ENCODE measurements around the gene TRIM2. TPM values are rescaled to one million over a fixed set of nuclear protein-coding genes. Genes with fewer than 3 reads are reported as not detected.

Gene TRIM2
- total and polyA plus RNA-seq, 4 donors = 126 to 487 (median 173) TPM

- Histone ChIP-seq H3K27ac (ENCODE audit: low read depth, low read length) (peak overlapping the region; percentile 61), H3K27me3 (ENCODE audit: control insufficient read depth, insufficient read depth, low read length) (peaks cover 4% of the 10 kb centered on the region), H3K9me3 (ENCODE audit: control insufficient read depth, insufficient read depth, low read length) (no peaks in the 10 kb centered on the region), H3K4me3 (ENCODE audit: low read depth, low read length) (peak overlapping the region; percentile 63), H3K4me1 (ENCODE audit: control insufficient read depth, insufficient read depth, low read length) (peaks cover 40% of the 10 kb centered on the region), H3K36me3 (ENCODE audit: control insufficient read depth, insufficient read depth, low read length) (no peaks in the 10 kb centered on the region)
- no peak for DNase-seq (ENCODE audit: low read depth in 4 of 6, low spot score in 6 of 6)
- 31% methylated on average over 2 of the region's 5 CpGs for WGBS (ENCODE audit: insufficient coverage)
Observed at GRCh38 chr4:153206534-153206933, 2.3 kb downstream of the TRIM2 start.

GRCh38 chr4:153207027-153207426, 2.8 kb downstream of the TRIM2 start:
- H3K27me3 ChIP-seq (ENCODE audit: control insufficient read depth, insufficient read depth, low read length) = peaks cover 4% of the 10 kb centered on the region
- WGBS (ENCODE audit: insufficient coverage) = 32% methylated on average over 5 of the region's 8 CpGs
- H3K36me3 ChIP-seq (ENCODE audit: control insufficient read depth, insufficient read depth, low read length) = no peaks in the 10 kb centered on the region
- peaks cover 41% of the 10 kb centered on the region for H3K4me1 ChIP-seq (ENCODE audit: control insufficient read depth, insufficient read depth, low read length)
- peak overlapping the region; percentile 63 for H3K4me3 ChIP-seq (ENCODE audit: low read depth, low read length)
- DNase-seq (ENCODE audit: low read depth in 4 of 6, low spot score in 6 of 6) = no peak
- no peaks in the 10 kb centered on the region for H3K9me3 ChIP-seq (ENCODE audit: control insufficient read depth, insufficient read depth, low read length)
- H3K27ac ChIP-seq (ENCODE audit: low read depth, low read length) = peak overlapping the region; percentile 61

DNA sequence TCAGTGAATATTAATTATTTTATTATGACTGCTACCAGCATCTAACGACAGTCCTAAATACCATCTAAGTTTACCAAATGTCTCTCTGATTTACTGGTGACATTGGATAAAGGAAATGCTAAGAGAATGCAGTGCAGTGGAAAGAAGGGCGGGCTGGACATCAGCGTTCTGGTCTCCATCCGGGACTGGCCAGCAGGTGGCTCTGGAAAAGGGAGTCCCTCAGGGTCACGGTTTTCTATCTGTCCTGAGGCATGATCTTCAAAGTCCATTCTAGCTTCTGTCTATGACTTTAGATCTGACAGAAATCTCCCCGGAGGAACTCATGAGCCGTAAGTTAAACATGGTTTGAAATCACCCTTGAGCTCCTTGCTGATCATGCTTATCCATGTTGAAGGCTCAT, 3.3 kb downstream of the TRIM2 start:
- Histone ChIP-seq H3K9me3 (ENCODE audit: control insufficient read depth, insufficient read depth, low read length) (no peaks in the 10 kb centered on the region), H3K4me1 (ENCODE audit: control insufficient read depth, insufficient read depth, low read length) (peaks cover 44% of the 10 kb centered on the region), H3K27ac (ENCODE audit: low read depth, low read length) (peak overlapping the region; percentile 61), H3K4me3 (ENCODE audit: low read depth, low read length) (peak overlapping the region; percentile 63), H3K36me3 (ENCODE audit: control insufficient read depth, insufficient read depth, low read length) (no peaks in the 10 kb centered on the region), H3K27me3 (ENCODE audit: control insufficient read depth, insufficient read depth, low read length) (peaks cover 4% of the 10 kb centered on the region)
- DNase-seq (ENCODE audit: low read depth in 4 of 6, low spot score in 6 of 6) = no peak
- WGBS (ENCODE audit: insufficient coverage) = 45% methylated on average over 3 of the region's 7 CpGs

- Histone ChIP-seq H3K36me3 (ENCODE audit: control insufficient read depth, insufficient read depth, low read length) (no peaks in the 10 kb centered on the region), H3K4me3 (ENCODE audit: low read depth, low read length) (no peak overlapping the region), H3K9me3 (ENCODE audit: control insufficient read depth, insufficient read depth, low read length) (no peaks in the 10 kb centered on the region), H3K4me1 (ENCODE audit: control insufficient read depth, insufficient read depth, low read length) (peaks cover 52% of the 10 kb centered on the region), H3K27me3 (ENCODE audit: control insufficient read depth, insufficient read depth, low read length) (peaks cover 4% of the 10 kb centered on the region), H3K27ac (ENCODE audit: low read depth, low read length) (no peak overlapping the region)
- 32% methylated on average over 2 of the region's 5 CpGs for WGBS (ENCODE audit: insufficient coverage)
- no peak for DNase-seq (ENCODE audit: low read depth in 4 of 6, low spot score in 6 of 6)
Observed at GRCh38 chr4:153209410-153209809, 5.2 kb downstream of the TRIM2 start.

- H3K4me3 ChIP-seq (ENCODE audit: low read depth, low read length) = no peak overlapping the region
- H3K9me3 ChIP-seq (ENCODE audit: control insufficient read depth, insufficient read depth, low read length) = no peaks in the 10 kb centered on the region
- H3K27ac ChIP-seq (ENCODE audit: low read depth, low read length) = peak overlapping the region; percentile 59
- peaks cover 42% of the 10 kb centered on the region for H3K4me1 ChIP-seq (ENCODE audit: control insufficient read depth, insufficient read depth, low read length)
- H3K36me3 ChIP-seq (ENCODE audit: control insufficient read depth, insufficient read depth, low read length) = no peaks in the 10 kb centered on the region
- peaks cover 3% of the 10 kb centered on the region for H3K27me3 ChIP-seq (ENCODE audit: control insufficient read depth, insufficient read depth, low read length)
- no CpG with 5 or more reads among the region's 1 CpG for WGBS (ENCODE audit: insufficient coverage)
- DNase-seq (ENCODE audit: low read depth in 4 of 6, low spot score in 6 of 6) = peak in 1 of 6 donors; percentile 71
Observed at GRCh38 chr4:153210727-153211126, 6.5 kb downstream of the TRIM2 start.

DNA sequence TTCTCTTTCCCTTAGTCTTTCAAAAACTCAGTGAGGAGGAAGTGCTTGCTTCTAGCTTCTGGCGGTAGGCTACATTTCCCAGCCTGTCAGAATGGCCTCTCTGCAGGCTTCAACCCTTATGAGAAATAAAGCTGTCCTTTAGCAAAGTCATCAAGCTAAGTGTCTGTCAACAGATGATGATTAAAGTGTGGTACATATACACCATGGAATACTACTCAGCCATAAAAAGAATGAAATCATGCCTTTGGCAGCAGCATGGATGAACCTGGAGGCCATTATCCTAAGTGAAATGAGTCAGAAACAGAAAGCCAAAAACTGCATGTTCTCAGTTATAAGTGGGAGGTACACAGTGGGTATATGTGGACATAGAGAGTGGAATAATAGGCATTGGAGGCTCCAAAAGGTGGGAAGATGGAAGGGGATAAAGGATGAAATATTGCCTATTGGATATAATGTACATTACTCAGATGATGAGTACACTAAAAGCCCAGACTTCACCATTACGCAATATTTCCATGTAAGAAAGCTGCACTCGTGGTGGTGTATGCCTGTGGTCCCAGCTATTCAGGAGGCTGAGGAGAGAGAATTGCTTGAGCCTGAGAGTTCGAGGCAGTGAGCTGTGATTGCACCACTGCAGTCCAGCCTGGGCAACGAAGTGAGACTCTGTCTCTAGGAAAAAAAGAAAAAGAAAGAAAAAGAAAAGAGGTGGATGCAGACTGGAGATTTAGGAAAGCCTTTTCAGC, 7.9 kb downstream of the TRIM2 start:
- H3K27ac ChIP-seq (ENCODE audit: low read depth, low read length) = peak overlapping the region; percentile 73
- H3K36me3 ChIP-seq (ENCODE audit: control insufficient read depth, insufficient read depth, low read length) = no peaks in the 10 kb centered on the region
- DNase-seq (ENCODE audit: low read depth in 4 of 6, low spot score in 6 of 6) = no peak
- 32% methylated on average over 3 of the region's 5 CpGs for WGBS (ENCODE audit: insufficient coverage)
- H3K4me1 ChIP-seq (ENCODE audit: control insufficient read depth, insufficient read depth, low read length) = peaks cover 31% of the 10 kb centered on the region
- no peak overlapping the region for H3K4me3 ChIP-seq (ENCODE audit: low read depth, low read length)
- H3K9me3 ChIP-seq (ENCODE audit: control insufficient read depth, insufficient read depth, low read length) = no peaks in the 10 kb centered on the region
- H3K27me3 ChIP-seq (ENCODE audit: control insufficient read depth, insufficient read depth, low read length) = no peaks in the 10 kb centered on the region

DNA sequence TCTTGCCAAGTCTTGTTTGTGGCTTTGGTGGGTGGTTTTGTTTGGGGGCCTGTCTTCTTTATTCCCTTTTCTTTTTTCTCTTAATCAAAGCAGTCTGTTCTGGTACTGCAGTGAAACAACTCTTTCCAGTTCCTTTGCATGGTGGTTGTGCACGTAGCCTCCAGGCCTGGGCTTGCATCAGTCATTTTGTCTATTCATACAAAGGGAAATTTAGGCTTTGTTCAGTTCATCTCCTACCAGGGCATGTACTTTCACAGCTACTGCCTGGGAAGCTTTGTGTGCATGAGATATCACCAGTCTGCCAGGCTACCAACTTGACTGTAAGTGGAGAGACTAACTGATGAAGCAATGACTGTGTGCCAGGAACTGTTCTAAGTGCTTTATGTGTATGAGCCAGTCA, 8.5 kb downstream of the TRIM2 start:
- 29% methylated on average over 1 of the region's 1 CpG for WGBS (ENCODE audit: insufficient coverage)
- DNase-seq (ENCODE audit: low read depth in 4 of 6, low spot score in 6 of 6) = peak in 3 of 6 donors; percentile 44 to 83 (median 80)
- H3K36me3 ChIP-seq (ENCODE audit: control insufficient read depth, insufficient read depth, low read length) = no peaks in the 10 kb centered on the region
- no peak overlapping the region for H3K4me3 ChIP-seq (ENCODE audit: low read depth, low read length)
- H3K27ac ChIP-seq (ENCODE audit: low read depth, low read length) = peak overlapping the region; percentile 73
- no peaks in the 10 kb centered on the region for H3K9me3 ChIP-seq (ENCODE audit: control insufficient read depth, insufficient read depth, low read length)
- H3K27me3 ChIP-seq (ENCODE audit: control insufficient read depth, insufficient read depth, low read length) = no peaks in the 10 kb centered on the region
- H3K4me1 ChIP-seq (ENCODE audit: control insufficient read depth, insufficient read depth, low read length) = peaks cover 30% of the 10 kb centered on the region

- Histone ChIP-seq H3K27ac (ENCODE audit: low read depth, low read length) (no peak overlapping the region), H3K4me3 (ENCODE audit: low read depth, low read length) (no peak overlapping the region), H3K27me3 (ENCODE audit: control insufficient read depth, insufficient read depth, low read length) (no peaks in the 10 kb centered on the region), H3K9me3 (ENCODE audit: control insufficient read depth, insufficient read depth, low read length) (no peaks in the 10 kb centered on the region), H3K36me3 (ENCODE audit: control insufficient read depth, insufficient read depth, low read length) (no peaks in the 10 kb centered on the region), H3K4me1 (ENCODE audit: control insufficient read depth, insufficient read depth, low read length) (peaks cover 24% of the 10 kb centered on the region)
- DNase-seq (ENCODE audit: low read depth in 4 of 6, low spot score in 6 of 6) = no peak
Observed at GRCh38 chr4:153215921-153216320, 11.7 kb downstream of the TRIM2 start.

GRCh38 chr4:153216546-153216945, 12.3 kb downstream of the TRIM2 start:
- Histone ChIP-seq H3K9me3 (ENCODE audit: control insufficient read depth, insufficient read depth, low read length) (no peaks in the 10 kb centered on the region), H3K27ac (ENCODE audit: low read depth, low read length) (no peak overlapping the region), H3K4me3 (ENCODE audit: low read depth, low read length) (no peak overlapping the region), H3K4me1 (ENCODE audit: control insufficient read depth, insufficient read depth, low read length) (peaks cover 22% of the 10 kb centered on the region), H3K27me3 (ENCODE audit: control insufficient read depth, insufficient read depth, low read length) (no peaks in the 10 kb centered on the region), H3K36me3 (ENCODE audit: control insufficient read depth, insufficient read depth, low read length) (no peaks in the 10 kb centered on the region)
- WGBS (ENCODE audit: insufficient coverage) = 0% methylated on average over 1 of the region's 4 CpGs
- DNase-seq (ENCODE audit: low read depth in 4 of 6, low spot score in 6 of 6) = no peak

DNA sequence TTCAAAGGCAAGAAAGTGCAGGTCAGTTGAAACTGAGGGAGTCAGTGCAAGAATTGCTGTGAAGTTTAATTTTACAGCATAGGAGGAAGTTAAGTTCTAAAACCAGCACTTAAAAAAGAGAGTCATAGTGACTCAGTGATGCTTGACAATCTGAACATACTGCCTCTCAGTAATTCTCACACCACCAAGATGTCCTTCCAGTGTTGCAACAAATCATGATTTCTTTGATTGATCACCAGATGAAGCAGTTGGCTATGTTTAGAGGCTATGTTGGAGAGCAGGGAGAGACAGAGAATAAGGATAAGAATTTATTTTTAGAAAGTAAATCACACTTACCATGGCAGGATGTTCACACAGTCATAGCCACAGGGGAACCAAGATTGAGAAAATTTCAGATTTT, 13.2 kb downstream of the TRIM2 start:
- no peak for DNase-seq (ENCODE audit: low read depth in 4 of 6, low spot score in 6 of 6)
- Histone ChIP-seq H3K9me3 (ENCODE audit: control insufficient read depth, insufficient read depth, low read length) (no peaks in the 10 kb centered on the region), H3K4me3 (ENCODE audit: low read depth, low read length) (no peak overlapping the region), H3K36me3 (ENCODE audit: control insufficient read depth, insufficient read depth, low read length) (no peaks in the 10 kb centered on the region), H3K27ac (ENCODE audit: low read depth, low read length) (no peak overlapping the region), H3K4me1 (ENCODE audit: control insufficient read depth, insufficient read depth, low read length) (peaks cover 28% of the 10 kb centered on the region), H3K27me3 (ENCODE audit: control insufficient read depth, insufficient read depth, low read length) (no peaks in the 10 kb centered on the region)
